DND-41 (cell line): ENCODE results near the gene PACRG.

Experiments used
- EZH2 ChIP-seq: IDR thresholded peaks from 3 replicates; pipeline ENCODE4 v1.6.1; 2012; ENCODE audit warnings: borderline replicate concordance, low read depth, mild to moderate bottlenecking, moderate library complexity, low read length, inconsistent platforms; ENCODE audit not compliant: severe bottlenecking
- TF ChIP-seq, protein P1 (sequence below): IDR thresholded peaks from 2 replicates; pipeline ENCODE4 v1.5.1; 2012; ENCODE audit warnings: borderline replicate concordance, low read length, moderate library complexity, mild to moderate bottlenecking; ENCODE audit not compliant: poor library complexity, severe bottlenecking; ENCODE audit errors: extremely low read depth

- TF ChIP-seq, protein P1, sequence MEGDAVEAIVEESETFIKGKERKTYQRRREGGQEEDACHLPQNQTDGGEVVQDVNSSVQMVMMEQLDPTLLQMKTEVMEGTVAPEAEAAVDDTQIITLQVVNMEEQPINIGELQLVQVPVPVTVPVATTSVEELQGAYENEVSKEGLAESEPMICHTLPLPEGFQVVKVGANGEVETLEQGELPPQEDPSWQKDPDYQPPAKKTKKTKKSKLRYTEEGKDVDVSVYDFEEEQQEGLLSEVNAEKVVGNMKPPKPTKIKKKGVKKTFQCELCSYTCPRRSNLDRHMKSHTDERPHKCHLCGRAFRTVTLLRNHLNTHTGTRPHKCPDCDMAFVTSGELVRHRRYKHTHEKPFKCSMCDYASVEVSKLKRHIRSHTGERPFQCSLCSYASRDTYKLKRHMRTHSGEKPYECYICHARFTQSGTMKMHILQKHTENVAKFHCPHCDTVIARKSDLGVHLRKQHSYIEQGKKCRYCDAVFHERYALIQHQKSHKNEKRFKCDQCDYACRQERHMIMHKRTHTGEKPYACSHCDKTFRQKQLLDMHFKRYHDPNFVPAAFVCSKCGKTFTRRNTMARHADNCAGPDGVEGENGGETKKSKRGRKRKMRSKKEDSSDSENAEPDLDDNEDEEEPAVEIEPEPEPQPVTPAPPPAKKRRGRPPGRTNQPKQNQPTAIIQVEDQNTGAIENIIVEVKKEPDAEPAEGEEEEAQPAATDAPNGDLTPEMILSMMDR, result no peak
- TF ChIP-seq EZH2, result no peak
These were observed 365.1 kb downstream of the PACRG start for GRCh38 chr6:163092876-163093275.
